ENCODE measurements around the gene PCDHB3.
A peak's percentile ranks its signal among the peaks of the same experiment; 100 is the strongest.
"Not testable (repeated sequence)": the region's sequence is repeated elsewhere in the genome, so short reads cannot be mapped to it uniquely, and the experiment has no call there.

PCDHB3 gene

GRCh38 chr5:141135718-141136266 is 35.5 kb downstream of the PCDHB3 start:
- no peak for DNase-seq (ENCODE audit: low spot score)

GRCh38 chr5:141137346-141137745 is 37.1 kb downstream of the PCDHB3 start:
- DNase-seq (ENCODE audit: low spot score): not testable (repeated sequence)

- peak; percentile 51 for DNase-seq (ENCODE audit: low spot score)
Measured at GRCh38 chr5:141149812-141150211, 49.5 kb downstream of the PCDHB3 start, which contains the start of gene PCDHB6. TSS of gene PCDHB6 (plus strand) at chr5:141150057. CDS start at chr5:141150258, 201 bp downstream.

- DNase-seq (ENCODE audit: low spot score): no peak
Measured at GRCh38 chr5:141150224-141150992, 50.1 kb downstream of the PCDHB3 start.

GRCh38 chr5:141150993-141151325 is 50.7 kb downstream of the PCDHB3 start:
- DNase-seq (ENCODE audit: low spot score): no peak

- not testable (repeated sequence) for DNase-seq (ENCODE audit: low spot score)
Measured at GRCh38 chr5:141151632-141152031, 51.4 kb downstream of the PCDHB3 start.

GRCh38 chr5:141152096-141152495 is 51.8 kb downstream of the PCDHB3 start:
- not testable (repeated sequence) for DNase-seq (ENCODE audit: low spot score)
